Activated CD8-positive, alpha-beta memory T cell treated with anti-CD3 and anti-CD28 coated beads, Interleukin-2, amount 10 ng/mL, durations not matched to agents 7 days and 5 days (primary cell): Measurements from ENCODE around the gene PARP1. TPM values are rescaled to one million over a fixed set of nuclear protein-coding genes. Genes with fewer than 3 reads are reported as not detected.
A peak's percentile ranks its signal among the peaks of the same experiment; 100 is the strongest.
"Not testable (repeated sequence)": the region's sequence is repeated elsewhere in the genome, so short reads cannot be mapped to it uniquely, and the experiment has no call there.

Experiments
- ATAC-seq: fragments of 150-1000 bp; cut with Tn5 transposase; one replicate; pipeline ENCODE4 v1.10.0; 2021; ENCODE audit warnings: moderate library complexity
- CTCF ChIA-PET: fragments of 350-600 bp; sonication (Branson Sonifier 250); formaldehyde crosslinking; loops from one replicate; lab custom pipeline; 2021; ENCODE audit warnings: antibody characterized with exemption; lab: Charles Lee
- DNase-seq: peaks from one replicate; pipeline ENCODE4 v3.0.0-alpha.2; 2020
- H3K27ac Mint-ChIP-seq: one replicate; pipeline ENCODE4 v1.8.0; 2021; ENCODE audit warnings: mild to moderate bottlenecking, mixed read lengths
- H3K27me3 Mint-ChIP-seq: one replicate; pipeline ENCODE4 v1.8.0; 2021; ENCODE audit warnings: mixed read lengths
- H3K36me3 Mint-ChIP-seq: one replicate; pipeline ENCODE4 v1.8.0; 2021; ENCODE audit warnings: mild to moderate bottlenecking, mixed read lengths
- H3K4me1 Mint-ChIP-seq: one replicate; pipeline ENCODE4 v1.8.0; 2021; ENCODE audit warnings: mixed read lengths
- H3K4me3 Mint-ChIP-seq: one replicate; pipeline ENCODE4 v1.8.0; 2021; ENCODE audit warnings: mild to moderate bottlenecking, moderate library complexity, mixed read lengths
- H3K9me3 Mint-ChIP-seq: one replicate; pipeline ENCODE4 v1.8.0; 2022; ENCODE audit warnings: low read depth, mixed read lengths
- total RNA-seq, 2 experiments: library from RNA; stranded (reverse); gene quantifications; one replicate each; pipeline ENCODE4 v1.2.3, GENCODE V29; 2021

The PARP1 gene
- total RNA-seq, 2 experiments from 2014 or later = 185 to 207 TPM

DNA sequence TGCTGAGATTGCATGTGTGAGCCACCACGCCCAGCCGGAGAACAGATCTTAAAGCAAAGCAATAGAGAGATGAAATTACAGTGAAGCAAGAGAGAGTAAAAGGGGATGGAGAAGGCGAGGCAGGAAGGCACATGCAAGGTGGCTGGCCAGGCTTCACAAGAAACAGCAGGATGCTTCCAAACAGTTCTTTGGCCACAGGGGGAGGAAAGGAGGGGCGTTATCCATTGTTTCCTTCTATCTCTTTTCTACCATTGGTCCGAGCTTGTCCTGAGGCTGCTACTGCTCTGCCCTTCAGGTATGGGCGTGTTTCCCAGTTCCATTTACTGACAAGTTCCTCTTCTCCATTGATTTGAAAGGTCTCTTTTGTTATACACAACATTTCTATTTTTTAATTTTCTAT, 33.7 kb upstream of the PARP1 start:
- no peak overlapping the region for H3K4me3 Mint-ChIP-seq
- DNase-seq (no peak), ATAC-seq (no peak)
- CTCF ChIA-PET = interaction anchor here (4.0 kb wide), 1 partner anchor 34 kb away, joined by 40 read pairs; the partner anchor contains the start of gene PARP1
- no peaks in the 10 kb centered on the region for H3K9me3 Mint-ChIP-seq
- H3K27me3 Mint-ChIP-seq = peaks cover 66% of the 10 kb centered on the region
- H3K27ac Mint-ChIP-seq = no peak overlapping the region
- peaks cover 30% of the 10 kb centered on the region for H3K4me1 Mint-ChIP-seq
- peaks cover 4% of the 10 kb centered on the region for H3K36me3 Mint-ChIP-seq

- H3K27me3 Mint-ChIP-seq = peaks cover 61% of the 10 kb centered on the region
- ATAC-seq = no peak
- H3K4me3 Mint-ChIP-seq = no peak overlapping the region
- peaks cover 21% of the 10 kb centered on the region for H3K4me1 Mint-ChIP-seq
- no peak overlapping the region for H3K27ac Mint-ChIP-seq
- H3K36me3 Mint-ChIP-seq = peaks cover 4% of the 10 kb centered on the region
- CTCF ChIA-PET = interaction anchor here (1.1 to 2.3 kb wide), 2 partner anchors 10 to 17 kb away, joined by 3 to 6 read pairs; no protein-coding TSS in a partner anchor
- no peaks in the 10 kb centered on the region for H3K9me3 Mint-ChIP-seq
- DNase-seq = no peak
These were observed 32.6 kb upstream of the PARP1 start for GRCh38 chr1:226440512-226440911.

GRCh38 chr1:226438007-226438406, 30.1 kb upstream of the PARP1 start:
- Mint-ChIP-seq H3K27me3 (peaks cover 48% of the 10 kb centered on the region), H3K4me1 (peaks cover 1% of the 10 kb centered on the region), H3K27ac (no peak overlapping the region), H3K9me3 (no peaks in the 10 kb centered on the region), H3K36me3 (peaks cover 3% of the 10 kb centered on the region), H3K4me3 (no peak overlapping the region)
- DNase-seq (no peak), ATAC-seq (no peak)
- CTCF ChIA-PET = interaction anchor here (1.2 to 1.7 kb wide), 3 partner anchors 12 to 171 kb away, joined by 3 to 6 read pairs (median 4); partner anchors contain the start of gene PARP1

- Mint-ChIP-seq H3K36me3 (peaks cover 3% of the 10 kb centered on the region), H3K27me3 (peaks cover 47% of the 10 kb centered on the region), H3K4me3 (no peak overlapping the region), H3K4me1 (peaks cover 1% of the 10 kb centered on the region), H3K9me3 (no peaks in the 10 kb centered on the region), H3K27ac (no peak overlapping the region)
- ATAC-seq = no peak
- DNase-seq = no peak
- CTCF ChIA-PET = interaction anchor here (0.7 to 1.7 kb wide), 3 partner anchors 11 to 172 kb away, joined by 3 to 4 read pairs (median 3); no protein-coding TSS in a partner anchor
These were observed 29.1 kb upstream of the PARP1 start for GRCh38 chr1:226436855-226437491.

- no peak overlapping the region for H3K27ac Mint-ChIP-seq
- peaks cover 3% of the 10 kb centered on the region for H3K36me3 Mint-ChIP-seq
- H3K9me3 Mint-ChIP-seq = no peaks in the 10 kb centered on the region
- no peak overlapping the region for H3K4me3 Mint-ChIP-seq
- DNase-seq = no peak
- H3K27me3 Mint-ChIP-seq = peaks cover 44% of the 10 kb centered on the region
- CTCF ChIA-PET = interaction anchor here (0.7 to 1.7 kb wide), 5 partner anchors 11 to 190 kb away, joined by 3 to 4 read pairs (median 3); no protein-coding TSS in a partner anchor
- peaks cover 1% of the 10 kb centered on the region for H3K4me1 Mint-ChIP-seq
- ATAC-seq = no peak
These were observed 28.6 kb upstream of the PARP1 start for GRCh38 chr1:226436472-226436854.

DNA sequence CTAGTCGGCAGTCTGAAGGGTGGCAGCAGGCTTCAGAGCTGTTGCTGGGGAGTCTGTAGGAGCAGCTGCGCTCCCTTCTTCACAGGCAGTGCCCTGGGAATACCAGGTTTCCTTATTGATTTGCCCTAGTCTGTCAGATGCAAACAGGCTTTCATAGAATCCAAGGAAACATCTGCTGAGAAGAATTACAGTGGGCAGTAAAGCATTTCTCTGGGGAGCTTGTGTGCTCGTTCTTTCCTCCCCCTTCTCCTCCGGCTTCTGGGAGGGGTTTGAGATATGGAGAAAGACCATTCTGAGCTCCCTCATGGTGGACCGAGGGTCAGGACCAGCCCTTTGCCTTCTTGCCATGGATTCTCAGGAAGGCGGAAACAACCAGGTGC, 25.4 kb upstream of the PARP1 start:
- peaks cover 19% of the 10 kb centered on the region for H3K27me3 Mint-ChIP-seq
- H3K4me3 Mint-ChIP-seq = no peak overlapping the region
- DNase-seq = no peak
- CTCF ChIA-PET = interaction anchor here (1.2 to 1.3 kb wide), 2 partner anchors 8 to 24 kb away, joined by 3 read pairs; no protein-coding TSS in a partner anchor
- no peak overlapping the region for H3K27ac Mint-ChIP-seq
- no peaks in the 10 kb centered on the region for H3K36me3 Mint-ChIP-seq
- no peak for ATAC-seq
- no peaks in the 10 kb centered on the region for H3K4me1 Mint-ChIP-seq
- H3K9me3 Mint-ChIP-seq = no peaks in the 10 kb centered on the region

DNA sequence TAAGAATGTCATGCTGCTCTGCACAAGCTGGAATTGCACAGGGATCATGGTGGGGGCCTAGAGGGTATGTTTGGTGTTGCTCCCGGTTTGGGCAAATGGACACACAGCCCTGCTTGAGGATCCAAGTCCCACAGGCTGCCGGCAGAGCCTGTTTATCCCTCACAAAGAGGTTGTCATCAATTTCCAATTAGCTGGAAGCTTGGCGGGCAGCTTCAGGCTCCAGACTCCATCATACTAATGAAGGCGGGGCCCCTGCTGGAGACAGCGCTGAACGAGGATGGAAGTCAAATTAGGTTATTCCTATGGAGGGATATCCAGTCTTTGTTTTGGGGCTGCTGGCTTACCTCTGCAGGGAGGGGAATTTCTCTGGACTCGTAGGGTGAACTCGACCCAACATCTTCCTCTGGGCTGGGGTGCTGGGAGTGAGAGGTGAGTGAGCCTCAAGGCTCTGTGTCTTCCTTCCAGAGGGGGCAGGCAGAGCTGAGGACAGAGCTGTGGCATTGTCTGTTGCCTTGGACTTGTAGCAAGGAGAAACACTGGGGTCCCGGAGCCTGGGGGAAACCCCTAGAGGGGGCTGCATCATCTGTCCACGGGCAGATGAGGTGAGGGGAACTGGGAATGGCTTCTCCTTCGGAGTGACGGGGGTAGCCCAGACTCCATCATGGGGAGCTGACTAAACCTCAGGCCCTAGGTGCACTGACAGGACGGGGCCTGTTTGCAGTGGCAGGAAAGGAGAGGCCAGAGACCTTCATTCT, 24.9 kb upstream of the PARP1 start:
- CTCF ChIA-PET = interaction anchor here (1.2 to 1.3 kb wide), 2 partner anchors 8 to 24 kb away, joined by 3 read pairs; no protein-coding TSS in a partner anchor
- Mint-ChIP-seq H3K36me3 (no peaks in the 10 kb centered on the region), H3K9me3 (no peaks in the 10 kb centered on the region), H3K27me3 (peaks cover 13% of the 10 kb centered on the region), H3K4me3 (no peak overlapping the region), H3K27ac (no peak overlapping the region), H3K4me1 (no peaks in the 10 kb centered on the region)
- DNase-seq (no peak), ATAC-seq (no peak)

DNA sequence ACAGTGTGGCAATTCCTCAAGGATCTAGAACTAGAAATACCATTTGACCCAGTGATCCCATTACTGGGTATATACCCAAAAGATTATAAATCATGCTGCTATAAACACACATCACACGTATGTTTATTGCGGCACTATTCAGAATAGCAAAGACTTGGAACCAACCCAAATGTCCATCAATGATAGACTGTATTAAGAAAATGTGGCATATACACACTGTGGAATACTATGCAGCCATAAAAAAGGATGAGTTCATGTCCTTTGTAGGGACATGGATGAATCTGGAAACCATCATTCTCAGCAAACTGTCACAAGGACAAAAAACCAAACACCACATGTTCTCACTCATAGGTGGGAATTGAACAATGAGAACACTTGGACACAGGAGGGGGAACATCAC, 24.0 kb upstream of the PARP1 start:
- not testable (repeated sequence) for H3K27ac Mint-ChIP-seq, H3K27me3 Mint-ChIP-seq, H3K9me3 Mint-ChIP-seq, ATAC-seq, H3K4me1 Mint-ChIP-seq, H3K4me3 Mint-ChIP-seq, H3K36me3 Mint-ChIP-seq, DNase-seq
- CTCF ChIA-PET = interaction anchor here (1.3 kb wide), 1 partner anchor 23 kb away, joined by 3 read pairs; no protein-coding TSS in a partner anchor

DNA sequence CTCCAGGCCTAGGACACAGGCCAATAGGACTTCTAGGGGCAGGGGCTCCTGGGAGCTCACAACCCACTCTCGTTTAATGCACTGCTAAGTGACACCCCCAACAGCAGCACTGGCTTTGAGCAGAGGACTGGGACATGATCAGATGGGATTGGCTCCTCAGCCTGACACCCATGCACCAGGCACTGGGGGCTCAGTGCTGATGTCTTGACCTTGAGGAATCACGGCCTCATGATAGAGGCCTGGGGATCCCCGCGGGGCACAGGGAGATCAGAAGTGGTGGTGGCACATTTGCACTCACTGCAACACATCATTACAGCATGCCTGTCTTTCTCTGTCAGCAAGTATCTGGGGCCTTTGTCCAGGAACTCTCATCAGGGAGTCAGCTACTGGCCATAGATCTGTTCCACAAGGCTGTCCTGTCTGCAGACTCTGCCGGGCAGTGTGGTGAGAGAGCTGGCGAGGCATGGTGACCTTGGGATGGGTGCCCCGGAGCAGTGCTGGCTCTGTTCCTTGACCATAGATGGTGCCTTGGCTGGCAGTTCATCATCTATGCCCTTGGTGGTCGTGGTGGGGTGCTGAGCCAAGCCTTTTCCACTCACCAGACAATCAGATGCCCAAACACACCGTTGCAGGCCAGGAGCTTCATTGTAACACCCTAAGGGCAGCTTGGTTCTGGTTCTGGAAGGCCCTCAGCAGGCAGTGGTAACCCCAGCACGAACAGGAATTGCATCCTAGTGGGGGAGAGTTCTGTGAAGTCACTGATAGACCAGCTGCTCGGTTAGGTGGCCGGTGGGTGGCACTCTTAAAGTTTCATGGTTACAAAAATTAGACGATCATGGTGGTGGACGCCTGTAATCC, 22.2 kb upstream of the PARP1 start:
- Mint-ChIP-seq H3K27ac (no peak overlapping the region), H3K9me3 (no peaks in the 10 kb centered on the region), H3K36me3 (no peaks in the 10 kb centered on the region), H3K4me1 (peaks cover 8% of the 10 kb centered on the region), H3K27me3 (no peaks in the 10 kb centered on the region), H3K4me3 (no peak overlapping the region)
- DNase-seq = peak; percentile 35
- ATAC-seq = no peak
- CTCF ChIA-PET = interaction anchor here (1.6 to 3.1 kb wide), 2 partner anchors 10 to 22 kb away, joined by 6 to 10 read pairs; partner anchors contain the start of gene PARP1

DNA sequence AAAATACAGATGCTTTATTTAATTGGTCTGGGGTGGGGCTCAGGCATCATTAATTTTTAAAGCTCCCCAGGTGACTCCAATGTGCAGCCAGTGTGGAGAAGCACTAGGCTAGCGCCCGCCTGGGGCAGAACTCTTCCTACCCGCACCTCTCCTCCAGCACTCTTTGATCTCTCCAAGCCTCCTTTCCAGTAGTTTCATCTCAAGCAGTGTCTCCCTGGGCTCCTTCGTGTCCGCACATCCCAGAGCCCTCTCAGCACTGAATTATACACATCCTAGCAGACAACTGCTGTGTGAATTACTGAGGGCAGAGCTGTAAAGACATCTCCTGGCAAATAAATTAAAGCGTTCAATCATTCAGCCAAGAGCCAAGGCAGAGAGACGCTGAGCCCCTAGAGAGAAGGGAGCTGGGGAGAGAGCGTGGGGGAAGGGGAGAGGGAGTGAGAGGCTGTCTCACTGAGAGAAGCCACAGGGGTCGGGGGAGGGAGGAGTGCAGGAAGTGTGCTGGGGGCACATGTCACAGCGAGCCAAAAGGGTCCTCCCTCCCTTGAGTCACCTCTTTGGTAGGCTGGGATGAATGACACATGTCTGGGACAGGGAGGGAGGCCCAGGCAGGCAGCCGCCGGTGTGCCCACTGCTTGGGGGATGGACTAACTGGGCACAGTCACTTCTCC, 21.0 kb upstream of the PARP1 start:
- Mint-ChIP-seq H3K4me3 (no peak overlapping the region), H3K4me1 (peaks cover 8% of the 10 kb centered on the region), H3K9me3 (no peaks in the 10 kb centered on the region), H3K36me3 (no peaks in the 10 kb centered on the region), H3K27me3 (peaks cover 2% of the 10 kb centered on the region), H3K27ac (no peak overlapping the region)
- ATAC-seq (no peak), DNase-seq (no peak)
- CTCF ChIA-PET = interaction anchor here (3.1 kb wide), 1 partner anchor 21 kb away, joined by 10 read pairs; the partner anchor contains the start of gene PARP1

GRCh38 chr1:226428348-226428747, 20.5 kb upstream of the PARP1 start:
- H3K4me3 Mint-ChIP-seq = no peak overlapping the region
- no peak overlapping the region for H3K27ac Mint-ChIP-seq
- CTCF ChIA-PET = interaction anchor here (3.1 kb wide), 1 partner anchor 21 kb away, joined by 10 read pairs; the partner anchor contains the start of gene PARP1

DNA sequence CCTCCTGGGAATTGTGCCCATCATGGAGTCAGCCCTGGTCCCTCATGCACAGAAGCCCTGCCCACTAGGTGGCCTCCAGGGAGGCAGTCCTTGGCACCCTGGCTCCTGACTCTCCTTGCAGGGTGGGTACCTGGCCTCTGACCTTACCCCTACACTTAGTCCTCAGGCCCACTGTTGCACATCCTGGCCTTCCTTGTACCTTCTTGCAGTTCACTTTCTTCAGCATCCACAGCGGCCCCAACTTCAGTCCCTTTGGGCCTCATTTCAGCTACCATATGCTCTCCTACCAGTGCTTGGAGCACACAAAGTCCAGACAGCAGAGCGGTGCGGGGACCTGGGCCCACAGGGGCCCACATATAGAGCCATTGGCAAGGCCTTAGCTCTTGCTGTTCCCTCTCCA, 19.2 kb upstream of the PARP1 start:
- Mint-ChIP-seq H3K27me3 (peaks cover 2% of the 10 kb centered on the region), H3K4me1 (peaks cover 8% of the 10 kb centered on the region), H3K36me3 (no peaks in the 10 kb centered on the region), H3K4me3 (no peak overlapping the region), H3K27ac (no peak overlapping the region), H3K9me3 (no peaks in the 10 kb centered on the region)
- CTCF ChIA-PET = interaction anchor here (0.6 to 8.0 kb wide), 3 partner anchors 19 to 185 kb away, joined by 3 to 76 read pairs (median 10); partner anchors contain the start of gene PARP1
- ATAC-seq (no peak), DNase-seq (no peak)

More at GRCh38 chr1:226428348-226428747, 20.5 kb upstream of the PARP1 start:
- Mint-ChIP-seq H3K9me3 (no peaks in the 10 kb centered on the region), H3K36me3 (no peaks in the 10 kb centered on the region), H3K27me3 (peaks cover 2% of the 10 kb centered on the region), H3K4me1 (peaks cover 8% of the 10 kb centered on the region)
- DNase-seq (no peak), ATAC-seq (no peak)
